SK-N-SH (cell line): ENCODE data around the gene MEI4. TPM values are rescaled to one million over a fixed set of nuclear protein-coding genes. Genes with fewer than 3 reads are reported as not detected.

ENCODE experiments used
- CTCF ChIA-PET: fragments of 300-600, 350-600 bp; formaldehyde crosslinking; extraction: SDS; loops from one replicate; lab custom pipeline; 2021; lab: Yijun Ruan, JAX
- POLR2A ChIA-PET: fragments of 350-600 bp; sonication (Branson Sonifier 250); formaldehyde crosslinking; extraction: SDS; loops from one replicate; lab custom pipeline; 2020; ENCODE audit warnings: antibody characterized with exemption, inconsistent platforms; lab: Yijun Ruan, JAX
- DNase-seq: peaks from one replicate; pipeline ENCODE4 v3.0.0; 2012
- H2AFZ ChIP-seq: fragments of 200-600 bp; sonication (generic); 2 replicates; pipeline ENCODE4 v1.8.1; 2016; ENCODE audit warnings: antibody characterized with exemption, mild to moderate bottlenecking, low read depth
- H3F3A ChIP-seq: fragments of 200-600 bp; sonication (generic); replicated peaks from 2 replicates; pipeline ENCODE3; 2016; ENCODE audit warnings: antibody characterized with exemption, mild to moderate bottlenecking; ENCODE audit not compliant: insufficient read depth
- H3K27ac ChIP-seq, 2 experiments: fragments of 200-500 bp in 1 of 2; fragments of 200-600 bp in 1 of 2; sonication (Bioruptor generic) in 1 of 2; sonication (generic), shearing (Covaris generic) in 1 of 2; 2 replicates each; pipeline versions ENCODE4 v1.5.1 to v1.6.1; 2014 to 2016; ENCODE audit warnings: low read depth in 2 of 2, inconsistent platforms in 1 of 2, low read length in 1 of 2, mild to moderate bottlenecking in 1 of 2, mixed read lengths in 1 of 2
- H3K27me3 ChIP-seq: fragments of 200-600 bp; sonication (generic), shearing (Covaris generic); 2 replicates; pipeline ENCODE4 v1.6.1; 2016; ENCODE audit warnings: mixed run types; ENCODE audit not compliant: insufficient read depth
- H3K36me3 ChIP-seq, 2 experiments: fragments of 200-500 bp in 1 of 2; fragments of 200-600 bp in 1 of 2; sonication (Bioruptor generic) in 1 of 2; sonication (generic) in 1 of 2; replicated peaks in 1 of 2; 2 replicates each; pipeline versions ENCODE3 to v1.5.1; 2014 to 2016; ENCODE audit warnings: low read length in 1 of 2, mild to moderate bottlenecking in 1 of 2; ENCODE audit not compliant: insufficient read depth in 2 of 2, control insufficient read depth in 1 of 2
- H3K4me1 ChIP-seq, 2 experiments: fragments of 200-500 bp in 1 of 2; fragments of 200-600 bp in 1 of 2; sonication (Bioruptor generic) in 1 of 2; sonication (generic), shearing (Covaris generic) in 1 of 2; 2 replicates each; pipeline versions ENCODE4 v1.5.1 to v1.6.1; 2014 to 2016; ENCODE audit warnings: low read depth in 1 of 2, low read length in 1 of 2, mixed run types in 1 of 2; ENCODE audit not compliant: insufficient read depth in 2 of 2, control insufficient read depth in 1 of 2
- H3K4me2 ChIP-seq: fragments of 200-600 bp; sonication (generic), shearing (Covaris generic); 2 replicates; pipeline ENCODE4 v1.6.1; 2017; ENCODE audit warnings: mixed run types
- H3K4me3 ChIP-seq, 2 experiments: fragments of 200-500 bp in 1 of 2; fragments of 200-600 bp in 1 of 2; sonication (Bioruptor generic) in 1 of 2; sonication (generic), shearing (Covaris generic) in 1 of 2; 2 replicates each; pipeline versions ENCODE4 v1.5.1 to v1.8.1; 2014 to 2016; ENCODE audit warnings: low read depth in 2 of 2, inconsistent platforms in 1 of 2, low read length in 1 of 2, mild to moderate bottlenecking in 1 of 2, mixed read lengths in 1 of 2, moderate library complexity in 1 of 2
- H3K79me2 ChIP-seq: fragments of 200-600 bp; sonication (generic); 2 replicates; pipeline ENCODE4 v1.8.1; 2017; ENCODE audit warnings: mild to moderate bottlenecking; ENCODE audit not compliant: insufficient read depth
- H3K9ac ChIP-seq: fragments of 200-600 bp; sonication (generic); 2 replicates; pipeline ENCODE4 v1.6.1; 2017; ENCODE audit warnings: mixed run types
- H3K9me2 ChIP-seq: fragments of 200-600 bp; sonication (generic); 2 replicates; pipeline ENCODE4 v1.6.1; 2017; ENCODE audit warnings: mixed run types
- H3K9me3 ChIP-seq: fragments of 200-600 bp; sonication (generic); 2 replicates; pipeline ENCODE4 v1.6.1; 2017; ENCODE audit warnings: mixed run types, mild to moderate bottlenecking, moderate library complexity
- H4K20me1 ChIP-seq: fragments of 200-600 bp; sonication (generic); 2 replicates; pipeline ENCODE4 v1.6.1; 2017; ENCODE audit warnings: mild to moderate bottlenecking, mixed run types; ENCODE audit not compliant: insufficient read depth
- CHD2 ChIP-seq: fragments of 150-350 bp; IDR thresholded peaks from 2 replicates; pipeline ENCODE4 v1.6.1; 2018; ENCODE audit warnings: low read length; ENCODE audit not compliant: partially characterized antibody
- ELF1 ChIP-seq: IDR thresholded peaks from 2 replicates; pipeline ENCODE4 v1.4.0; 2012
- EP300 ChIP-seq, 2 experiments: IDR thresholded peaks; 2 replicates each; pipeline versions ENCODE4 v1.4.0 to v1.6.1; 2012; ENCODE audit warnings: borderline replicate concordance in 1 of 2, low read depth in 1 of 2, low read length in 1 of 2
- EZH2phosphoT487 ChIP-seq: fragments of 200-600 bp; sonication (generic); IDR thresholded peaks from 2 replicates; pipeline ENCODE4 v1.6.1; 2017; ENCODE audit warnings: low read depth, mixed run types, mild to moderate bottlenecking, antibody characterized with exemption, moderate library complexity, borderline replicate concordance
- FOXM1 ChIP-seq: IDR thresholded peaks from 2 replicates; pipeline ENCODE4 v1.4.0; 2012; ENCODE audit warnings: low read depth, mild to moderate bottlenecking
- IRF3 ChIP-seq: fragments of 150-350 bp; IDR thresholded peaks from 2 replicates; pipeline ENCODE4 v1.6.1; 2016; ENCODE audit warnings: mild to moderate bottlenecking, low read depth, low read length
- JUND ChIP-seq: IDR thresholded peaks from 2 replicates; pipeline ENCODE4 v1.4.0; 2012
- MAX ChIP-seq: IDR thresholded peaks from 2 replicates; pipeline ENCODE4 v1.4.0; 2012; ENCODE audit warnings: low read depth
- NFIC ChIP-seq: IDR thresholded peaks from 2 replicates; pipeline ENCODE4 v1.4.0; 2012; ENCODE audit warnings: borderline replicate concordance
- NRF1 ChIP-seq: IDR thresholded peaks from 2 replicates; pipeline ENCODE4 v1.6.1; 2012; ENCODE audit warnings: low read depth, mild to moderate bottlenecking, low read length
- PBX3 ChIP-seq: IDR thresholded peaks from 2 replicates; pipeline ENCODE4; 2012
- POLR2AphosphoS5 ChIP-seq: IDR thresholded peaks from 2 replicates; pipeline ENCODE4 v1.6.1; 2012; ENCODE audit warnings: low read depth, low read length
- RAD21 ChIP-seq: IDR thresholded peaks from 2 replicates; pipeline ENCODE4 v1.6.1; 2012; ENCODE audit warnings: mild to moderate bottlenecking, low read length
- RCOR1 ChIP-seq: fragments of 150-350 bp; IDR thresholded peaks from 2 replicates; pipeline ENCODE4 v1.6.1; 2017; ENCODE audit warnings: antibody characterized with exemption, low read length
- REST ChIP-seq: IDR thresholded peaks from 2 replicates; pipeline ENCODE4 v1.6.1; 2012; ENCODE audit warnings: mild to moderate bottlenecking, low read depth, low read length, moderate library complexity
- RXRA ChIP-seq: IDR thresholded peaks from 2 replicates; pipeline ENCODE4 v1.4.0; 2012; ENCODE audit warnings: low read depth, mild to moderate bottlenecking, borderline replicate concordance
- TAF1 ChIP-seq: IDR thresholded peaks from 2 replicates; pipeline ENCODE4 v1.6.1; 2012; ENCODE audit warnings: low read depth, mild to moderate bottlenecking, low read length, moderate library complexity, borderline replicate concordance
- ZBTB33 ChIP-seq: IDR thresholded peaks from 2 replicates; pipeline ENCODE4 v1.4.0; 2012; ENCODE audit warnings: low read depth, borderline replicate concordance
- WGBS: methylation state at CpG from one replicate; pipeline ENCODE4 v1.1.6; 2017; ENCODE audit warnings: low lambda C conversion rate; 5-methylcytosine and 5-hydroxymethylcytosine counted together
- polyA plus RNA-seq, 3 experiments: library from polyadenylated mRNA; depleted of rRNA; stranded (reverse); fragments of >200 nt; gene quantifications; 2 replicates each; pipeline ENCODE4 v1.2.3, GENCODE V29; 2012

The MEI4 gene
- polyA plus RNA-seq, 1 of the 3 experiments (the other 2 are of a cell fraction): not detected

GRCh38 chr6:77669913-77670312 lies 17.1 kb downstream of the MEI4 start:
- H3K27ac ChIP-seq: no peak overlapping the region
- no peaks in the 10 kb centered on the region for H3K36me3 ChIP-seq
- WGBS: 2% methylated on average over 2 of the region's 2 CpGs
- no peaks in the 10 kb centered on the region for H3K9me2 ChIP-seq
- POLR2A ChIA-PET: no interaction called here
- CTCF ChIA-PET: interaction anchor here (1.2 kb wide), 1 partner anchor 30 kb away, joined by 3 read pairs; no protein-coding TSS in a partner anchor
- H3K27me3 ChIP-seq: no peaks in the 10 kb centered on the region; the same call in 1 of the 2 replicates
- DNase-seq: no peak
- no peaks in the 10 kb centered on the region for H3F3A ChIP-seq
- H3K4me1 ChIP-seq: no peaks in the 10 kb centered on the region
- H4K20me1 ChIP-seq: no peaks in the 10 kb centered on the region
- no peaks in the 10 kb centered on the region for H3K79me2 ChIP-seq
- H3K4me2 ChIP-seq: no peak overlapping the region
- no peak overlapping the region for H3K4me3 ChIP-seq
- H2AFZ ChIP-seq: no peak overlapping the region
- TF ChIP-seq FOXM1: no peak
- no peak for TF ChIP-seq EP300 (IDR thresholded peaks at IDR 0.05; ENCODE audit: borderline replicate concordance in 1 of 2, low read depth in 1 of 2, low read length in 1 of 2)
- no peak for TF ChIP-seq ELF1
- TF ChIP-seq PBX3: no peak
- TF ChIP-seq IRF3: no peak
- TF ChIP-seq JUND: no peak
- TF ChIP-seq REST: no peak
- TF ChIP-seq RCOR1: no peak
- no peak for TF ChIP-seq NFIC
- no peak for TF ChIP-seq CHD2
- no peak for TF ChIP-seq MAX
- no peak for TF ChIP-seq NRF1
- no peak for TF ChIP-seq TAF1
- no peak for TF ChIP-seq RXRA
- no peak for TF ChIP-seq ZBTB33
- no peak for TF ChIP-seq EZH2phosphoT487
- TF ChIP-seq RAD21: no peak
- TF ChIP-seq POLR2AphosphoS5: no peak
- TF ChIP-seq, all 33 proteins: peak for 0
- no peak overlapping the region for H3K9ac ChIP-seq
- H3K9me3 ChIP-seq: no peaks in the 10 kb centered on the region
